OCI-M2 (cell line): Measurements from ENCODE around the gene KAT7.
"Not testable (repeated sequence)": the region's sequence is repeated elsewhere in the genome, so short reads cannot be mapped to it uniquely, and the experiment has no call there.

Experiments used
- DNase-seq: peaks from one replicate; lab custom pipeline; 2025; ENCODE audit not compliant: unreplicated experiment; lab: John Stamatoyannopoulos, UW

Gene KAT7

GRCh38 chr17:49798182-49798581, 9.7 kb downstream of the KAT7 start:
- no peak for DNase-seq

GRCh38 chr17:49798738-49799137, 10.3 kb downstream of the KAT7 start:
- DNase-seq = no peak

GRCh38 chr17:49809056-49809455, 20.6 kb downstream of the KAT7 start:
- no peak for DNase-seq

- DNase-seq = no peak
Observed at GRCh38 chr17:49814781-49815529, 26.5 kb downstream of the KAT7 start.

GRCh38 chr17:49815761-49816281, 27.3 kb downstream of the KAT7 start:
- no peak for DNase-seq

DNA sequence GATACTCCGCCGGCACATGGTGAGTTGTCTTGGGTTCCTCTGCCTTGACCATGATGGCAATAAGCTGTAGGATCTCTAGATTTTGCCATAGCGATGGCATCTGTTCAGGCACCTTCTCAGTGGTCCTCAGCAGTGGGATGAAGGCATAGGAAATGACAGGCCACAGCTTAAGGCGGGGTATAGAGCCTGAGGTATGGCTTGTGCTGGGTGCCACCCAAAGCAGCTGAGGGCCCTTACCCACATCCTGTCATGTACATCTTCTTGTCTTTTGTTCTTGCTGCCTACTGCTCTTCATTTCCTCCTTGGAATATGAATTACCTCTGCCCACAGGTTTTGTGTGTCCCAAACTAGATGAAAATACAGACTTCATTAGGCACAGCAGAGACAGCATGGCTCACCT, 29.5 kb downstream of the KAT7 start:
- no peak for DNase-seq

GRCh38 chr17:49819138-49819537, 30.7 kb downstream of the KAT7 start:
- no peak for DNase-seq

DNA sequence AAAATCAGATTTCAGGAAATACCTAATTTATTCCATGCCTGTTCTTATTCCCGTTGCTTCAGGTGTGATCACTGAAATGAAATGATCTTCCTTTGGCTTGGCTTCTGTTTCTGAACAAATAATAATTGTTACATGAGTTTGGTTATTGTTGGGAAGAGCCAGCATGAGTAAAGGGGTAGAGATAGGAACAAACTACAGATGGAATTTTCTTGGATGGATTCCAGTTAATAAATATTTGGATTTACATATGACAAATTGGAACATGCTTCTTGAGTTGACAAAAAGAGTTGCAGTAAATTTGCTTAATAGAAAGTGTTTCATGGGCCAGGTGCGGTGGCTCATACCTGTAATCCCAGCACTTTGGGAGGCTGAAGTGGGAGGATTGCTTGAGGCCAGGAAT, 31.2 kb downstream of the KAT7 start:
- DNase-seq = no peak

GRCh38 chr17:49820773-49821172, 32.3 kb downstream of the KAT7 start:
- no peak for DNase-seq

- DNase-seq = no peak
Observed at GRCh38 chr17:49821466-49821865, 33.0 kb downstream of the KAT7 start.

DNA sequence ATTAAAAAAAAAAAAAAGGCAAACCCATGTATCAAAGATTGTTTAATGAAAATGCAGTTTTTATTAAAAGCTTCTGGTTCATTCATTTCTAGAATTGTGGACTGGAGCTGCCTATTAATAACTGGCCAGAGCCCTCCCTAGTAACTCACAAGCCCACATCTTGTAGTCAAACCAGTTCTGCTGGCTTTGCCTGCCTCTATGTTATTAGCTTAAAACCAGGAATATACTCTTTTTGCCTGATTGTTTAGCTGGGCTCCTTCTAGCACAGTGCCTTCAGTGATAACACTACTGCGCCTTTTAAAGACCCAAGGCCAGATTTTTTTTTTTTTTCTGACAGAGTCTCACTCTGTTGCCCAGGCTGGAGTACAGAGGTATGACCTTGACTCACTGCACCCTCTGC, 33.4 kb downstream of the KAT7 start:
- DNase-seq = no peak

GRCh38 chr17:49822829-49823228, 34.3 kb downstream of the KAT7 start:
- no peak for DNase-seq

- no peak for DNase-seq
Observed at GRCh38 chr17:49823614-49824013, 35.1 kb downstream of the KAT7 start.

DNA sequence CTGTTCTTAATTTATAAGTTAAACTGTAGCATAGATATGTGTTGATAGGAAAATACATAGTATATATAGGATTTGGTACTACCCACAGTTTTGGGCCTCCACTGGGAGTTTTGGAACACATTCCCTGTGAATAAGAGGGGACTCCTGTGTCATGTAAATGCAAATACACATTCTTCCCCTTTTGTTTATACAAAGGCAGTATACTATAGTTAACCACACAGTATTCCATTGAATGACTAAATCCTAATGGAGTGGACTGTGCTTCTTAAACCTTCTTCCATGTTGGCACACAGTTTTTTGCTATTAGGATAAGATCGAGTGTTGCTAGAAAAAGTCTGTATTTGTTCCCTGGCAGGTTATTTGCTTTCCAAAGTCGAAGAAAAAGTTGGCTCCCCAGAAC, 37.2 kb downstream of the KAT7 start:
- DNase-seq = no peak

DNA sequence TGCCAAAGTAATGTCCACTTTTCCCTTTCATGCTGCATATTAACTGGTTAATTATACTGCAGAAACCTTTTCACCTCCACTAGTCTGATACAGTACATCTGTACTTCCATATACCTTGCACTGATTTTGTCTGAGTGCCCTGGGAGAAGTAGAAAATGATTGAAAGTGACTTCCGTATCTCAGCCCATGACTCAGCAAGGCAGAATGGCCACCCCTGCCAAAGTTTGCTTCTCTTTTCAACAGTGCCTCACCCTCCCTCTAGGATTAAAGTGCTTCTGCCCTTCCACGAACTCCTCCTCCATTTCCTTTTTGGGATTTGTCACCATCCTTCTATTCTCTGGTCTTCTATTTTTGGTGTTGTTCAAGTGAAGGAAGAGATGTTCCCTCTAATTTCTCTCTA, 39.8 kb downstream of the KAT7 start:
- DNase-seq = not testable (repeated sequence)

DNA sequence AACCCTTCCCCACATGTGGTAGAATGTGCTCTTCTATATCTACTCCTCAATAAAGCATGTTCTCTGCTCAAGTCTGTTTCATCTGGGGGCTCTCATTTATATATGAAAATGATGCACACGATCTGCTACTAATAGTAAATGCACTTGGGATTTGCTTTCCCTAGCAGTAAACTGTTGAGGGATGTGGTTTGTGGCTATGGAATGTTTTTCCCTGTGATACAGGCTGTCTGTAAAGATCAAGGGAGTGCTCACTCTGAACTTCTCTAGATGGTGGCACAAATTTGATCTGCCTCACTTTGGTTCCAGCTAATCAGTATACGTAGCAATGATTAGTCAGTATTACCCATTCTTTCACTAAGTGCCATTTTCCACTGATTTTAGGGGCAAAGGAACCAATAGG, 40.5 kb downstream of the KAT7 start:
- no peak for DNase-seq

DNA sequence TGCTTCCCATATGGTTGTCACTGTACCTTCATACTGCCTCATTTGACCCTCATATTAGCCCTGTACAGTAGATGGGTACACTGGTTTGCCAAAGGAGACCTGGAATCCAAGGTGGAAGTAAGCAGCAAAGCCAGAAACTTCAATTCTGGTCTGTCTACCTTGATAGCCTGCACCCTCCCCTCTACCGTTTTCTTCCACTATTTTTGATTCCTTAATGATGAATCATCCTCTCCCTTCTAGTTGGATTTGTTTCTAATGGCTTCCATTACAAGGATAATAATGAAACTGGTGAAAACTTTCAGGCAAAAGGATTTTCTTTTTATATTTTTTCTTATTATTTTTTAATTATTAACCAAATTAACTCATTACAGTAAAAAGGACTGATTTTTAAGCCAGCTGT, 42.1 kb downstream of the KAT7 start:
- no peak for DNase-seq

DNA sequence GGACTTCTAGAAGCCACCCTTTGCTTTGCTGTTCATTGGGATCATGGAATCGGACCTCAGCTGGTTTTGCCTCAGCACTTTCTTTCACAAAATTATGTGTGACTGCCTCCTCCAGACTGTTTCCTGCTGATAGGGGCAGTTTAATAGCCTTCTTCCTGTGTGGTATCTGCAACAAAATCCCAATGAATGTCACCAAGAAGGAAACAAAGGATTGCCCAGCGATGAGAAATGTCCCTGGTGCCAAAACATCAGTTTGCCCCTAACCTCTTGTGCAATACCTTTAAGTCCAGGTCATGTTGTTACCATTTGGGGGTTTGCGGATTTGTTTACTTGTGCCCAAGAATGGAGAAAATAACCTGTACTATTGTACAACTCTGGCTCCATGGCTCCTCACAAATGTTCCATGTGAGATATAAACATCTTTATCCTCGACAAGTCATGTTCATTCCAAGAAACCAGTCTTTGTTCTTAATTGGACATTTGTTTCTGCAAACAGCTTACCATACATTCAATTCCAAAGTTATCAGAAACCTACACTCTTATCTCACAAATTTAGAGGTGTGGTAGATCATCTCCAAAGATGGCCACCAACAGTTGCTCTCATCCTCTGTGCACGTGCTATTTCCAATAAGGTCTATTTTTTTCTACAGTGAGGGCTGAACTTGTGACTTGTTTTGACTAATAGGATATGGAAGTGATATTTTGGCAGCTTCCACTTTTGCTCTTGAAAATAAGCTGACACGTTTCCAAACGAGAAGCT, 44.5 kb downstream of the KAT7 start:
- DNase-seq = peak; percentile 24

- no peak for DNase-seq
Observed at GRCh38 chr17:49834118-49834743, 45.8 kb downstream of the KAT7 start.

DNA sequence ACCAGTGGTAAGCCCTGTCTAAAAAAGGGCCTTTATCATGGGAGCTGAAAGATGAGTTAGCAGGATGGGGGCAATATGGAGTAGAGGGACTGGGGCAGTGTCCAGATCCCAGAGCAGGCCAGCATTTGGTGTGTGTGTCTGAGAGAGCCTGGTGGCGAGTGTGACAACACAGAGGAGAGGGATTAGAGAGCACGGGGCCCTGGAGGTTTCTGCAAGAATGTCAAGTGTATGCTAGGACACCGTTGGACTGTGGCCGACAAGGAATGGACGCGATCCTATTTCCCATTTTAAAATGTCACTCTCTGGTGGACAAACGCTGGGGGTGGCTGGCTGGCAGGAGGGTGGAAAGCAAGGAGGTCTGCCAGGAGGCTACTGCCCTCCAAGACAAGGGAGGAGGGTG, 47.0 kb downstream of the KAT7 start:
- DNase-seq = no peak

DNA sequence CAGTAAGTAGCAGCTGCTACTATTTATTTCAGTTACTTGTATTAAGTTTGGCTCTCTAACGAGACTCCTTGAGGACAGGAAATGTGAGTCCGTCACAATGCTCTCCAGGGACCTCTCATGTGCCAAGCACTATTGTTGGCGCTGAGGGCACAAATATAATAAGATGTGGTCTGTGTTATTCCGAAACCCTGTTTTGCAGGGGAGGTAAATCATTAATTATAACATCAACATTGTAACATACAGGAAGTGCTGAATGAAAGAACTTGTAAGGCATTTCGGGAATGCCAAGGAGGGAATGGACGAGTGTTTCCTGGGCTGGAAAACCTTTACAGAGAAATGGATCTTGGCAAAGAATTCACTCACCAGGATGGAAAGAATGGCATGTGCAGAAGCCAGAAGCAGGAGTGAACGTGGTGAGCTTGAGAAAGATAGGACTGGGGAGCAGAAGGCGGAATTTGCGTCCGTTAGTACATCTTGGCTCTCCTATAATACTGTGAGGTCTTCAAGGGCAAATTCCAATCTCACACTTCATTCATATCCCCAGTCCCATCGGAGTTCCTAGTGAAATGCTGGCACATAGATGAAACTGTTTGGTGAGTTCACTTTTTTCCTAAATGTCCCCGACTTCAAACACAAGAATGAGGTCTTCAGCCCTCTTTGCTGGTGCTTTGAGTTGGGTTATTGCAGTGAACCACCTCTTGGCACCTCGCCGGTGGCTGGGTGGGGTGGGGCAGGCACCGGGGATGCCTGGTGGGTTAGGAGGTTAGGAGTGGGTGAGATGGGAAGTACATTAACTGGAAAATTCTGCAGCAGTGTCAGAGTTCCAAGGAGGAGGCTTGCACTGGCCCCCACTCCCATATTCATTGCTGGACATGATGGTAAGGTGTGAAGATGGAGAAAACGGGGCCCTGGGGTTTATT, 47.9 kb downstream of the KAT7 start:
- DNase-seq = no peak
